Endothelial cell of umbilical vein (primary cell): ENCODE data around the gene GRAMD1A.

Source experiments
- FOS ChIP-seq: IDR thresholded peaks from 2 replicates; pipeline ENCODE4 v1.6.1; 2011; ENCODE audit warnings: mild to moderate bottlenecking, low read length, moderate library complexity, borderline replicate concordance; ENCODE audit not compliant: insufficient read depth
- POLR2A ChIP-seq: IDR thresholded peaks from 2 replicates; pipeline ENCODE4 v1.6.1; 2012; ENCODE audit warnings: low read depth, mild to moderate bottlenecking, control low read depth, low read length
- TF ChIP-seq, protein P1 (sequence below), 2 donors: IDR thresholded peaks; 1 replicate in 1 of 2; 2 replicates in 1 of 2; pipeline ENCODE4 v1.5.1; 2011; ENCODE audit warnings: low read length in 2 of 2, mild to moderate bottlenecking in 2 of 2, moderate library complexity in 2 of 2, control low read depth in 1 of 2, inconsistent platforms in 1 of 2, low read depth in 1 of 2; ENCODE audit not compliant: insufficient read depth in 1 of 2; ENCODE audit errors: extremely low read depth in 1 of 2

DNA sequence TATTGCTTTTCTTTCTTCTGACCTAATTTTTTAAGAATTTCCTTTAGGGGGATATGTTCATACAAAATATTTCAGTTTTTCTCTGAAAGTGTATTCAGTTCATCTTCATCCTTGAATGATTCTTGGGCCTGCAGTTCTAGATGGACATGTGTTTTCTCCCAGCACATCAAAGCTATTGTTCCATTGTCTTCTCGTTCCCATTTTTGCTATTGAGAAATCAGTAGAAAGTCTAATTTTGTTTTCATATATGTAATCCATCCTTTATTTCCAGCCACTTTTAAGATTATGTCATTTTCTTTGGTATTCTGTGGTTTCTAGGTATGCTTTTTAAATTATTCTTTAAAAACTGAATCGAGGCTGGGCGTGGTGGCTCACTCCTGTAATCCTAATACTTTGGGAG lies 15.8 kb upstream of the GRAMD1A start:
- TF ChIP-seq FOS (no peak), POLR2A (no peak)
- TF ChIP-seq, protein P1, sequence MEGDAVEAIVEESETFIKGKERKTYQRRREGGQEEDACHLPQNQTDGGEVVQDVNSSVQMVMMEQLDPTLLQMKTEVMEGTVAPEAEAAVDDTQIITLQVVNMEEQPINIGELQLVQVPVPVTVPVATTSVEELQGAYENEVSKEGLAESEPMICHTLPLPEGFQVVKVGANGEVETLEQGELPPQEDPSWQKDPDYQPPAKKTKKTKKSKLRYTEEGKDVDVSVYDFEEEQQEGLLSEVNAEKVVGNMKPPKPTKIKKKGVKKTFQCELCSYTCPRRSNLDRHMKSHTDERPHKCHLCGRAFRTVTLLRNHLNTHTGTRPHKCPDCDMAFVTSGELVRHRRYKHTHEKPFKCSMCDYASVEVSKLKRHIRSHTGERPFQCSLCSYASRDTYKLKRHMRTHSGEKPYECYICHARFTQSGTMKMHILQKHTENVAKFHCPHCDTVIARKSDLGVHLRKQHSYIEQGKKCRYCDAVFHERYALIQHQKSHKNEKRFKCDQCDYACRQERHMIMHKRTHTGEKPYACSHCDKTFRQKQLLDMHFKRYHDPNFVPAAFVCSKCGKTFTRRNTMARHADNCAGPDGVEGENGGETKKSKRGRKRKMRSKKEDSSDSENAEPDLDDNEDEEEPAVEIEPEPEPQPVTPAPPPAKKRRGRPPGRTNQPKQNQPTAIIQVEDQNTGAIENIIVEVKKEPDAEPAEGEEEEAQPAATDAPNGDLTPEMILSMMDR (IDR thresholded peaks at IDR 0.05; ENCODE audit: extremely low read depth in 1 of 2, insufficient read depth in 1 of 2, low read depth in 1 of 2, low read length in 2 of 2): no peak
